Embryonic facial prominence (tissue), 1 donor: ENCODE measurements around the gene SMG1.
"Not testable (repeated sequence)": the region's sequence is repeated elsewhere in the genome, so short reads cannot be mapped to it uniquely, and the experiment has no call there.

ENCODE experiments used
- DNase-seq: peaks from one replicate; pipeline ENCODE4 v3.0.0-alpha.2; 2016; ENCODE audit errors: extremely low spot score

The SMG1 gene

DNA sequence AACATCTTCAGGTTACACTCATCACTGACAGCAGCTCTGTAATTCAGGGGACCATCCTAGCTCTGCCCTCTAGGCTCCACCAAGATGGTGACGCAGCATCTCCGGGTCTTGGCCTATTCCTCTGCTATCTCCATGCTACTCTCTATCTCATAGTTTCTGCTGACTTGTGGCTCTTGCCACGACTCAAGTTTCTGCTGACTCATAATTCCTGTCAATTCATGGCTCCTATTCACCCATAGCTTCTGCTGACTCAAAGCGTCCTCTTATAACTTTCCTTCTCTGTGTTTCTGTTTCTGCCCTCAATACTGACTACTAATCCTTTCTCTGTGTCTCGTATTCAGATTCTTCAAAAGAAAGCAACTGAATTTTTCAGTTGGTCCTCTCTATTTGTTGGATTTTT lies 163.5 kb downstream of the SMG1 start:
- not testable (repeated sequence) for DNase-seq

DNA sequence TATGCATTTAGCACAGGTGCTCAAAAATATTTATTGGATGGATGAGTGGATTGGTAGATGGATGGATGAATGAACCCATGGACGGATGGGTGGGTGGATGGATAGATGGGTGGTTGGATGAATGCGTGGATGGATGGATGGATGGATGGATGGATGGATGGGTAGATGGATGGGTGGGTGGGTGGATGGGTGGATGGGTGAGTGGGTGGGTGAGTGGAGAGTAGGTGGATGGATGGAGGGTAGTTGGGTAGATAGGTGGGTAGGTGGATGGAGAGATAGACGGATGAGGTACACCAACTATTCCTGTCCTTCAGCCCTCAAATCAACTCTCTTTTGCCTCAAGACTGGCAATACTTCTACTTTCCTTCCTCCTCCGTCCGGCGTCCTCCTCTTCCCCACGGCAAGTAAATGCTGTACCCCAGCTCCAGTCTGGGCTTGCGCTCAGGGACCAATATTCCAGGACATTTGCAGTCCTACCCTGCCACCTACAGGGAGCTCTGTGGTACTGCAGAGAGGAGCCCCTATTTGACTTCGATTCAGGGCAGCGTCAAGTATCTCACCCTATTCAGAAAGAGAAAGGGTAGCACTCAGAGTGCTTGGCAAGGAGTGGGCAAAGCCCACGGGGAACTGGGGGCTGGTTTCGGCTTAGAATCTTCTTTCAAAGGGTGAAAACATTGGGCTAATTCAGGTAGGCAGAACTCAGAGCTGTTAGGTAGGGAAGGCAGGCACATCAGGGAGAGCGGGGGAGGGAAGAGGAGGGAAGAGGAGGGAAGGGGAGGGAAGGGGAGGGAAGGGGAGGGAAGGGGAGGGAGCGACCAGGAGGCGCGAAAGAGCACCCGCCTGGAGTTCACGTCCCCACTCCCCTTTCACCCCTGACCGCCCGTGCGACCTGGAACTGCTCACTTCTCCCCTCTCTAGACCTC lies 166.3 kb downstream of the SMG1 start:
- DNase-seq = not testable (repeated sequence)

DNA sequence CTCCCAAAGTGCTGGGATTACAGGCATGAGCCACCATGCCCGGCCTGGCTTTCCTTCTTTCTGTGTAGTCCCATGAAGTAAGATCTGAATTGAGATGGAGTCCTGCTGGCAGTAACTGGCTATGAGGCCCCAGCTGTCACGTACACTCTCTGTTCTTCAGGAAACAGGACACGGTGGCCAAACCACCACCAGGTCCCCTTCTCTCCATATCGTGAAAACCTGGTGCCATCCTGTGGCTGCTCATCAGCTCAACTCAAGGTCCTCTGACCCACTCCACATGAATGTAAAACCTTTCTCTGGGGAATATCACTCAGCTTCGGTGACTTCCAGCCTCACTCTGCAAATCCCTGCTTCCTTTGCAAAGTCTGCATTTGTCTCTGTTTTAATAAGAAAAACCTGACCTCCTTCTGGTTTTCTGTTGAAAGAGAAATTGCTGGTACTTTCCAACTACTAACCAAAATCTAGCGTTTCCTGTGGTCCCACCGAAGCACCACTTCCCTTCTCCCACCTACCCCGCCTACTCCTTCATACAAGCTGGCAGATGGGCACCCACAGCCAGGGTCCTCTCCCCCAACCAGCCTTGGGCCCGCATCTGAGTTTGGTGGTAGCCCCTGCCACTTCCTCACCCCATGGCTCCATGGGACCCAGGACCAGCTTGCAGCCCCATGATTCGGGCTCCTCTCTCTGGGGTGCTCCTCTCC lies 168.1 kb downstream of the SMG1 start:
- not testable (repeated sequence) for DNase-seq

DNA sequence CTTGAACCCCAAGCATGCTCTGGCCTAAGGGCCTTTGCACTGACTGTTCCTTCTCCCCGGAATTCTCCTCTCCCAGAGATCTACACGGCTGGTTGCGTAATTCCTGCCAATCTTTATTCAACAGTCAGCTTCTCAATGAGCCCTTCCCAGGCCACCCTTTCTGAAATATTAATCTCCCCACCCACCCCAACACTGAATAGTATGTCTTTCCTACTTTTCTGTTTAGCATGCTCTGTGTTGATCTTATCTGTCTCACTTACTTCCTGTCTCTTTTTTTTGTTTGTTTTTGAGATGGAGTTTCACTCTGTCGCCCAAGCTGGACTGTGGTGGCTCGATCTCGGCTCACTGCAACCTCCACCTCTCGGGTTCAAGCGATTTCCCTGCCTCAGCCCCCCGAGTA lies 169.6 kb downstream of the SMG1 start:
- DNase-seq = not testable (repeated sequence)
